ENCODE measurements around the gene INPPL1. TPM values are rescaled to one million over a fixed set of nuclear protein-coding genes. Genes with fewer than 3 reads are reported as not detected.

INPPL1 gene
- total and polyA plus RNA-seq, 2 of the 13 experiments (the other 11 are each of a cell fraction or from before 2014, with no cell fraction given) = 29.1 to 66.9 TPM

GRCh38 chr11:72267956-72268617 lies 43.5 kb downstream of the INPPL1 start:
- Histone ChIP-seq H3K27ac (ENCODE audit: extremely low read length, insufficient read depth, low read length) (no peak overlapping the region), H3K4me3 (replicated peaks in 1 of 3; ENCODE audit: insufficient read depth in 1 of 3, low read depth in 2 of 3, low read length in 3 of 3) (no peak overlapping the region), H3K27me3 (ENCODE audit: control insufficient read depth in 1 of 2, insufficient read depth in 2 of 2, low read length in 2 of 2) (no peaks in the 10 kb centered on the region), H4K20me1 (ENCODE audit: insufficient read depth, low read length) (no peaks in the 10 kb centered on the region), H3K9me3 (ENCODE audit: low read length) (no peaks in the 10 kb centered on the region), H3K79me2 (ENCODE audit: insufficient read depth, low read length) (no peaks in the 10 kb centered on the region), H3K4me1 (ENCODE audit: insufficient read depth, low read length) (peaks cover 27% of the 10 kb centered on the region), H3K4me2 (ENCODE audit: low read depth, low read length) (no peak overlapping the region), H2AFZ (ENCODE audit: low read length) (no peak overlapping the region), H3K9ac (ENCODE audit: insufficient read depth, low read depth, low read length) (no peak overlapping the region), H3K36me3 (replicated peaks in 1 of 2; ENCODE audit: control insufficient read depth in 1 of 2, insufficient read depth in 2 of 2, low read length in 2 of 2) (no peaks in the 10 kb centered on the region)
- no peak for DNase-seq (ENCODE audit: low spot score)
- intact Hi-C loops (cut with micrococcal nuclease; ENCODE audit: unreplicated experiment) (no loop called here), in situ Hi-C loops (cut with HindIII; ENCODE audit: extremely low pct_ligation_motif_present, low pct_unique_long_range_greater_than_20kb) (no loop called here)
- BruUV-seq (replicated peaks) = no TSS peak
- CTCF ChIA-PET (ENCODE audit: low intra/inter-chr PET ratio, low total read pairs) = no interaction called here
- no peak for ATAC-seq
- POLR2A ChIA-PET = no interaction called here
- no peak for FAIRE-seq
- WGBS (ENCODE audit: low lambda C conversion rate) = 33% methylated on average over 2 of the region's 2 CpGs
- TF ChIP-seq DZIP1 (CRISPR knock-in tag; IDR thresholded peaks at IDR 0.05) = no peak
- TF ChIP-seq ZBTB40 (IDR thresholded peaks at IDR 0.05) = no peak
- no peak for TF ChIP-seq ZBTB40 (CRISPR knock-in tag; IDR thresholded peaks at IDR 0.05)
- no peak for TF ChIP-seq NFYC (CRISPR knock-in tag; IDR thresholded peaks at IDR 0.05)
- no peak for TF ChIP-seq U2AF2 (IDR thresholded peaks at IDR 0.05; ENCODE audit: low read depth, low read length)
- TF ChIP-seq SRSF1 (optimal IDR thresholded peaks at IDR 0.05; ENCODE audit: low read depth, low read length) = no peak
- no peak for TF ChIP-seq POGK (CRISPR knock-in tag; conservative IDR thresholded peaks at IDR 0.05)
- no peak for TF ChIP-seq NR1H2 (CRISPR knock-in tag; IDR thresholded peaks at IDR 0.05; ENCODE audit: borderline replicate concordance, low read depth)
- TF ChIP-seq ZNF414 (CRISPR knock-in tag; IDR thresholded peaks at IDR 0.05) = no peak
